Gastrocnemius medialis (tissue), 4 donors: Measurements from ENCODE around the gene POLR3G. TPM values are rescaled to one million over a fixed set of nuclear protein-coding genes. Genes with fewer than 3 reads are reported as not detected.

Experiments used
- ATAC-seq, 2 donors: fragments of 150-250 bp; one replicate each; pipeline ENCODE4 v1.9.1; 2016
- DNase-seq, 2 donors: peaks; one replicate each; pipeline ENCODE4 v3.0.0-alpha.2; 2019
- H3K27ac ChIP-seq, 4 donors: fragments of 200-600 bp; sonication (generic); 1 replicate in 1 of 4; 2 replicates in 3 of 4; pipeline ENCODE4 v1.5.1; 2016 to 2018; ENCODE audit warnings: mild to moderate bottlenecking in 2 of 4, moderate library complexity in 1 of 4
- H3K27me3 ChIP-seq, 3 donors: fragments of 200-600 bp; sonication (generic) in 2 of 3; 1 replicate in 1 of 3; 2 replicates in 2 of 3; pipeline versions ENCODE4 v1.5.1 to v1.6.0; 2016 to 2019; ENCODE audit warnings: mild to moderate bottlenecking in 1 of 3, moderate library complexity in 1 of 3
- H3K36me3 ChIP-seq, 2 donors: fragments of 200-600 bp; sonication (generic) in 1 of 2; one replicate each; pipeline ENCODE4 v1.5.1; 2017 to 2018
- H3K4me1 ChIP-seq, 2 donors: fragments of 200-600 bp; sonication (generic) in 1 of 2; one replicate each; pipeline ENCODE4 v1.5.1; 2016 to 2017; ENCODE audit warnings: mild to moderate bottlenecking in 2 of 2
- H3K4me3 ChIP-seq, 4 donors: fragments of 200-600 bp; sonication (generic) in 3 of 4; 1 replicate in 1 of 4; 2 replicates in 3 of 4; pipeline ENCODE4 v1.5.1; 2016 to 2019; ENCODE audit warnings: mild to moderate bottlenecking in 2 of 4
- H3K9me3 ChIP-seq, 3 donors: fragments of 200-600 bp; sonication (generic) in 2 of 3; 1 replicate in 1 of 3; 2 replicates in 2 of 3; pipeline ENCODE4 v1.5.1; 2016 to 2019
- CTCF ChIP-seq, 5 experiments: fragments of 450-650 bp in 3 of 5; fragments of 200-600 bp in 2 of 5; sonication (generic) in 2 of 5; IDR thresholded peaks in 4 of 5; conservative IDR thresholded peaks in 1 of 5; 1 replicate in 4 of 5; 2 replicates in 1 of 5; pipeline ENCODE4 v1.5.1; 2016 to 2019; ENCODE audit warnings: antibody characterized with exemption in 5 of 5, mild to moderate bottlenecking in 3 of 5, moderate library complexity in 3 of 5
- POLR2A ChIP-seq, 2 donors: fragments of 450-650 bp; IDR thresholded peaks; one replicate each; pipeline ENCODE4 v1.6.1; 2017; ENCODE audit warnings: antibody characterized with exemption in 2 of 2, mild to moderate bottlenecking in 2 of 2, moderate library complexity in 2 of 2
- in situ Hi-C, 4 donors: fragments of 200-750 bp; cut with MboI; loops; one replicate each; pipeline versions ENCODE4 v1.15.0 to v1.8.0; 2017; ENCODE audit warnings: low sequenced_read_pairs in 4 of 4
- intact Hi-C: fragments of 100-400 bp; cut with DNase I; formaldehyde crosslinking; loops from one replicate; pipeline ENCODE4 v1.15.1; 2023; ENCODE audit warnings: low total_unique reads
- total RNA-seq, 4 donors: library from RNA; depleted of rRNA; stranded (reverse); fragments of >200 nt; gene quantifications; one replicate each; pipeline versions ENCODE4 v1.1.0 to v1.2.3, GENCODE V29; 2016

Gene POLR3G
- total RNA-seq, 4 donors from 2014 or later, result 0.89 to 5.8 (median 3.7) TPM

DNA sequence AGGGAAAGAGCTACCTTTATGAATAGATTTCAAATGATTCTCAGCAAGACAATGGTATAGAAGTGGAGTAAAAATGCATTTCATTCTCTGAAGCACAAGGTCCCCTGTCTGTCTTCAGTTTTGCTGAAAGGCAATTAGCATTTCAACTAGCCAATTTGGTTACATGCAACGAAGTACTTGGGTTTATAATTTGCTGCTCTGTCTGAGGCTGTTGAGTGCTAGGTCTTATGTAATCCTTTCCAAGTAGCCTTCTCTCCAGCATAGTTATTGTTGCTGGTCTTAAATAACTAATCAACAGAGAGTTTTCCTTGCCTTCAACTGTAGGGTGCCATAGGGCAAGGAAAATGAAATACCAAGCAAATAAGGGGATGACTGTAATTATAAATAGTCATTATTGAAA lies 88.4 kb downstream of the POLR3G start:
- in situ Hi-C loops, result no loop called here
- intact Hi-C loops, result no loop called here
- DNase-seq (no peak), ATAC-seq (no peak)
- H3K27me3 ChIP-seq, result peaks cover 25 to 28% (median 26%) of the 10 kb centered on the region in 3 donors
- no peak overlapping the region for H3K4me3 ChIP-seq
- H3K4me1 ChIP-seq, result peaks cover 6% of the 10 kb centered on the region in 2 donors
- H3K9me3 ChIP-seq, result no peaks in the 10 kb centered on the region
- H3K36me3 ChIP-seq, result no peaks in the 10 kb centered on the region
- TF ChIP-seq POLR2A (IDR thresholded peaks at IDR 0.05) (no peak), CTCF (IDR thresholded peaks at IDR 0.05 in 4 of 5, conservative IDR thresholded peaks at IDR 0.05 in 1 of 5) (no peak)
- H3K27ac ChIP-seq, result no peak overlapping the region

Other genes with a start within 250 kb of the POLR3G start
- 1 to 10 TPM; 1.4 to 4.9 (median 3.2) TPM for gene CETN3, start 65.1 kb upstream of the POLR3G start, total RNA-seq
- 1 to 10 TPM; 1.1 to 2.4 (median 1.7) TPM for gene MBLAC2, start 93 bp upstream of the POLR3G start, total RNA-seq
- 10 to 100 TPM in 3 of 4 donors, 1 to 10 TPM in 1; 7.9 to 15.7 (median 14.3) TPM for gene LYSMD3, start 54.7 kb downstream of the POLR3G start, total RNA-seq
- under 1 TPM in 2 of 4 donors, not detected in 2; 0.22 to 0.41 TPM for gene ADGRV1, start 83.9 kb downstream of the POLR3G start, total RNA-seq